Activated T-helper 1 cell treated with anti-CD3 and anti-CD28 coated beads, Interleukin-12 subunit alpha, Interleukin-12 subunit beta, Interleukin-2, Interleukin-4 antibody, amounts not matched to agents 30 ng/mL and 10 ng/mL and 1 ng/mL, durations not matched to agents 14 hours and 24 hours and 36 hours (primary cell): ENCODE results near the gene WDR88. TPM values are rescaled to one million over a fixed set of nuclear protein-coding genes. Genes with fewer than 3 reads are reported as not detected.

Experiments
- DNase-seq: peaks from one replicate; pipeline ENCODE4 v3.0.0; 2021; ENCODE audit warnings: low spot score
- H3K27ac Mint-ChIP-seq: one replicate; pipeline ENCODE4 v1.8.0; 2021; ENCODE audit warnings: mild to moderate bottlenecking, mixed read lengths
- H3K27me3 Mint-ChIP-seq: one replicate; pipeline ENCODE4 v1.8.0; 2022; ENCODE audit warnings: mild to moderate bottlenecking, moderate library complexity, mixed read lengths; ENCODE audit not compliant: insufficient read depth
- H3K36me3 Mint-ChIP-seq: one replicate; pipeline ENCODE4 v1.8.0; 2021; ENCODE audit warnings: low read depth, mixed read lengths
- H3K4me1 Mint-ChIP-seq: one replicate; pipeline ENCODE4 v1.8.0; 2021; ENCODE audit warnings: low read depth, mixed read lengths
- H3K4me3 Mint-ChIP-seq: one replicate; pipeline ENCODE4 v1.8.0; 2021; ENCODE audit warnings: mild to moderate bottlenecking, moderate library complexity, mixed read lengths
- H3K9me3 Mint-ChIP-seq: one replicate; pipeline ENCODE4 v1.8.0; 2021; ENCODE audit warnings: mixed read lengths
- intact Hi-C: fragments of 100-400 bp; cut with micrococcal nuclease; formaldehyde crosslinking; loops from one replicate; pipeline ENCODE4 v1.15.1; 2024
- total RNA-seq: library from RNA; stranded (reverse); gene quantifications from 2 replicates; pipeline ENCODE4 v1.2.3, GENCODE V29; 2022

The WDR88 gene
- total RNA-seq, 1 donor from 2014 or later: not detected

DNA sequence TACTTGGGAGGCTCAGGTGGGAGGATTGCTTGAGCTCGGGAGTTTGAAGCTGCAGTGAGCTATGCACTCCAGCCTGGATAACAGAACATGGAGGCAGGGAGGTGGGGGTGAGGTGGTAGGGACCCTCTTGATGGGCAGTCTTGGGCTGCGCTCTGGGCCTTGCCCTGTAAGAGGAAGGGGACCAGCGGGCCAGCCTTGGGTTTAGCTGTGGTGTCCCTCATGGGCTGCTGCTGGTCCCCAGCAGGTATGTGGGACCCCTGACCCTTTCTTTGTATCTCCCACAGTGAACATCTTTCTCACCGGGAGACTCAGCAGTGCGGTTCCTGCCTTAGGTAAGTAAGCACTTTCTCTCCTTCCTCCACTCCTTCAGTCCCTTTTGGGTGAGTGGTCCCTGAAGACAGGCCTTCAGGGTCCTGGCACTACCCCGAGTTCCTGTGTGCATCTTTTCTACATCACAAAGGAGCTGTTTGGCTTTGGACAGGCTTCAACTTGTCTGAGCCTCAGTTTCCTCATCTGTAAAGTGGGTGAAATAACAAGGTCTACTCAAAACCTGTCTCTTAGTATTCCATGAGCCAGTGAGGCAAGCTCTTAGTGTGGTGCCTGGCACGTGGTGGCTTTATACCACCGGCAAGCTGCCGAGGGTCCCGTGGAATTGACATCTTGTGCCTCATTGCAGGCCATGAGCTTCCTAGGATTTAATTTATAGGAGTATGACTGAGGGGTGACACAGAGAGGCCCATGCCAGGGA is 64.7 kb downstream of the WDR88 start:
- no peaks in the 10 kb centered on the region for H3K36me3 Mint-ChIP-seq
- intact Hi-C loops: no loop called here
- H3K4me3 Mint-ChIP-seq: no peak overlapping the region
- no peak for DNase-seq
- peaks cover 39% of the 10 kb centered on the region for H3K27me3 Mint-ChIP-seq
- H3K27ac Mint-ChIP-seq: no peak overlapping the region
- no peaks in the 10 kb centered on the region for H3K9me3 Mint-ChIP-seq
- no peaks in the 10 kb centered on the region for H3K4me1 Mint-ChIP-seq

GRCh38 chr19:33197591-33198000 is 65.7 kb downstream of the WDR88 start:
- Mint-ChIP-seq H3K4me3 (no peak overlapping the region), H3K4me1 (no peaks in the 10 kb centered on the region), H3K27ac (no peak overlapping the region), H3K9me3 (no peaks in the 10 kb centered on the region), H3K36me3 (no peaks in the 10 kb centered on the region), H3K27me3 (peaks cover 30% of the 10 kb centered on the region)
- DNase-seq: no peak
- intact Hi-C loops: no loop called here

GRCh38 chr19:33198169-33198568 is 66.3 kb downstream of the WDR88 start:
- no peak overlapping the region for H3K4me3 Mint-ChIP-seq
- no peaks in the 10 kb centered on the region for H3K9me3 Mint-ChIP-seq
- DNase-seq: no peak
- intact Hi-C loops: no loop called here
- no peaks in the 10 kb centered on the region for H3K36me3 Mint-ChIP-seq
- H3K27me3 Mint-ChIP-seq: peaks cover 24% of the 10 kb centered on the region
- no peak overlapping the region for H3K27ac Mint-ChIP-seq
- H3K4me1 Mint-ChIP-seq: no peaks in the 10 kb centered on the region

- DNase-seq: no peak
- Mint-ChIP-seq H3K27me3 (peaks cover 18% of the 10 kb centered on the region), H3K9me3 (no peaks in the 10 kb centered on the region), H3K4me3 (no peak overlapping the region), H3K36me3 (no peaks in the 10 kb centered on the region), H3K27ac (no peak overlapping the region), H3K4me1 (no peaks in the 10 kb centered on the region)
- intact Hi-C loops: no loop called here
Observed at GRCh38 chr19:33199441-33200265, 67.7 kb downstream of the WDR88 start.

- intact Hi-C loops: no loop called here
- H3K9me3 Mint-ChIP-seq: no peaks in the 10 kb centered on the region
- H3K27ac Mint-ChIP-seq: no peak overlapping the region
- H3K36me3 Mint-ChIP-seq: no peaks in the 10 kb centered on the region
- no peaks in the 10 kb centered on the region for H3K4me1 Mint-ChIP-seq
- no peak for DNase-seq
- H3K27me3 Mint-ChIP-seq: peaks cover 6% of the 10 kb centered on the region
- H3K4me3 Mint-ChIP-seq: no peak overlapping the region
Observed at GRCh38 chr19:33201473-33201872, 69.6 kb downstream of the WDR88 start.

DNA sequence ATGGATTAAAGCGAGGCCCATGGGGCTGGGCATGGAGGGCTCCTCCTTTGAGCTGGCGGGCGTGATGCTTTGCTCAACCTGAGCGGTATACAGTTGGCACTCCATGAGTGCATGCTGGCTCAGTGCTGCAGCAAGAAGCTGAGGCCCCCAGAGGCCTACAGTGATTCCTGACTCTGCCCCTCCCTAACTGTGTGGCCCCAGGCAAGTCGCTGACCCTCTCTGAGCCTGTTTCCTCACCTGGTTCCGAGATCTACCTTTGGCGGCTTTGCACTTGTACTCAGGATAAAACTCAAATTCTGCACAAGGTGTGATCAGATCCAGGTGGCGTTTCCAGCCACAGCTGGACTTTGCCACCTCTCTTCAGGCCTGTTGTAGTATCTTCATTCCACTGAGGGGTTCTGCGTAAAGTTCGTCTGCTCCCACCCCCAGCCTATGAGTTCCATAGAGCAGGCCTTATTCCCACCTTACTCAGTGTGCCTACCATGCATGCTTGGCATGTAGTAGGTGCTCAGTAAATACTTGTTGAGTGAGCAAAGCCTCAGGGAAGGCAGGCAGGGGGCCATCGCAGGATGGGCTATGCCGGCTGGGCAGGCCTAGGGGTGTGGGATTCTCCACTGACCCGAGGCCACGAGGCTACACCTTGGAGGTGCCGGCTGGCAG is 70.1 kb downstream of the WDR88 start:
- Mint-ChIP-seq H3K27me3 (peaks cover 3% of the 10 kb centered on the region), H3K36me3 (no peaks in the 10 kb centered on the region), H3K4me3 (no peak overlapping the region), H3K9me3 (no peaks in the 10 kb centered on the region), H3K4me1 (no peaks in the 10 kb centered on the region), H3K27ac (no peak overlapping the region)
- intact Hi-C loops: no loop called here
- no peak for DNase-seq

GRCh38 chr19:33202546-33203507 is 70.9 kb downstream of the WDR88 start:
- H3K4me1 Mint-ChIP-seq: no peaks in the 10 kb centered on the region
- no peaks in the 10 kb centered on the region for H3K27me3 Mint-ChIP-seq
- intact Hi-C loops: no loop called here
- no peak overlapping the region for H3K4me3 Mint-ChIP-seq
- no peaks in the 10 kb centered on the region for H3K9me3 Mint-ChIP-seq
- H3K27ac Mint-ChIP-seq: no peak overlapping the region
- H3K36me3 Mint-ChIP-seq: no peaks in the 10 kb centered on the region
- DNase-seq: no peak

DNA sequence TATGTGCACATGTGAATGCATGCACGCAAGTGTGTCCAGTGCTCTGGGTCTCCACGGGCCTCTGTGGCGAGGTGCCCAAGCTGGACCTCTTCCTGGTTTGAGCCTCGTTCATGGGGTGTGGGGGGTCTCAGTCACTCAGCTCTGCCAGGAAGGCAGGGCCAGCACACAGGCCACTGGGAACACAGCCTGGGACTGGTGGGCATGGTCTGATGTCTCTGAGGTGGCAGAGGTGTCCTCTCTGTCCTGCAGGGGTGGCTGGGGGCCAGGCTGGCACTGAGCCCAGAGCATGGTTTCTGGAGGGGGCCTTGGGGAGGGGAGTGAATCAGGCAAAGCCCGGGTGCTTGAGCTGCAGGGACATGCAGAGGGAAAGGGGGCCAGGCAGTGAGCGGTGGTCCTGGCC is 71.6 kb downstream of the WDR88 start:
- Mint-ChIP-seq H3K4me1 (no peaks in the 10 kb centered on the region), H3K27me3 (no peaks in the 10 kb centered on the region), H3K27ac (no peak overlapping the region), H3K9me3 (no peaks in the 10 kb centered on the region), H3K4me3 (no peak overlapping the region), H3K36me3 (no peaks in the 10 kb centered on the region)
- DNase-seq: no peak
- intact Hi-C loops: no loop called here

DNA sequence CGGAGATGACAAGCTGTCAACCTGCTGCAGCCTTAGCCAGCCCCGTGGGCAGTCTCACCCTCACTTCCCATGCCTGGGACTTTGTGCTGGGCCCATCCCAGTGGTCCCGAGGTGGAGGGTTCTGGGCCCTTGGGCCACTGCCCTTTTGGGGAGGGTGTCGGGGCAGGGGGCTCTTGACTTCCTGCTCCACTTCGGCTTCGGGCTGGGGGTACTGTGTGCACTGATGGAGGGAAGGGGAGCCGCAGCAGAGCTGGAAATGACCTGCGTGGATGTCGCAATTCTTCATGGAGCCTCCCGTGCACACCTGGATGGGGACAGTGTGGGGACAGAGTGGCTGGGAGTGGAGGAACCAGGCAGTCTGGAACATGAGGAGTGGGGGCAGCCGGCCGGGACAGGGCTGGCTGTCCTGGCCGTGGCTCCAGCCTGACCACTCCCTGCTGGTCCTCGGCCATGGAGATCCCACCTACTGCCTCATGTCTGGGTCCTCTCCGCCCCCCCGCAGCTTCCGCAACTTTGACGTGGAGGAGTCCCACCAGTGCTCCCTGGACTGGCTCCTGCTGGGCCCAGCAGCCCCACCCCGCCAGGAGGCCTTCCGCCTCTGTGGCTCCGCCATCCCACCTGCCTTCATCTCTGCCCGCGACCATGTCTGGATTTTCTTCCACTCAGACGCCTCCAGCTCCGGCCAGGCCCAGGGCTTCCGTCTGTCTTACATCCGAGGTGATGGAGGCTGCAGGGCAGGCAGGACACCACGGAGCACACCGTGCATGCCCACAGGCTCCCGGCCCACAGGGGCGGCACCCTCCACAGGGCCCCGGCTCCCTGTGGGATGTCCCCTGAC is 72.4 kb downstream of the WDR88 start:
- Mint-ChIP-seq H3K9me3 (no peaks in the 10 kb centered on the region), H3K36me3 (no peaks in the 10 kb centered on the region), H3K27ac (no peak overlapping the region), H3K27me3 (no peaks in the 10 kb centered on the region), H3K4me1 (no peaks in the 10 kb centered on the region), H3K4me3 (no peak overlapping the region)
- no peak for DNase-seq
- intact Hi-C loops: no loop called here

DNA sequence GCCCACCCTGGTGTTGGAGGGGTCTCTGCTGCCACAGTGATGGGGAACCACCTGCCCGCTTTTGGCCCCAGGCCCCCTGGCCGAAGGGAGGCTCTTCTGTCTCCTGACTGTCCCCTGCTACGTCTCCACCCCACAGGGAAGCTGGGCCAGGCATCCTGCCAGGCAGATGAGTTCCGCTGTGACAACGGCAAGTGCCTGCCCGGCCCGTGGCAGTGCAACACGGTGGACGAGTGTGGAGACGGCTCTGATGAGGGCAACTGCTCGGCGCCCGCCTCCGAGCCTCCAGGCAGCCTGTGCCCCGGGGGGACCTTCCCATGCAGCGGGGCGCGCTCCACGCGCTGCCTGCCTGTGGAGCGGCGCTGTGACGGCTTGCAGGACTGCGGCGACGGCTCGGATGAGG is 73.2 kb downstream of the WDR88 start:
- Mint-ChIP-seq H3K27ac (no peak overlapping the region), H3K36me3 (no peaks in the 10 kb centered on the region), H3K4me1 (no peaks in the 10 kb centered on the region), H3K4me3 (no peak overlapping the region), H3K27me3 (no peaks in the 10 kb centered on the region), H3K9me3 (no peaks in the 10 kb centered on the region)
- DNase-seq: no peak
- intact Hi-C loops: no loop called here

DNA sequence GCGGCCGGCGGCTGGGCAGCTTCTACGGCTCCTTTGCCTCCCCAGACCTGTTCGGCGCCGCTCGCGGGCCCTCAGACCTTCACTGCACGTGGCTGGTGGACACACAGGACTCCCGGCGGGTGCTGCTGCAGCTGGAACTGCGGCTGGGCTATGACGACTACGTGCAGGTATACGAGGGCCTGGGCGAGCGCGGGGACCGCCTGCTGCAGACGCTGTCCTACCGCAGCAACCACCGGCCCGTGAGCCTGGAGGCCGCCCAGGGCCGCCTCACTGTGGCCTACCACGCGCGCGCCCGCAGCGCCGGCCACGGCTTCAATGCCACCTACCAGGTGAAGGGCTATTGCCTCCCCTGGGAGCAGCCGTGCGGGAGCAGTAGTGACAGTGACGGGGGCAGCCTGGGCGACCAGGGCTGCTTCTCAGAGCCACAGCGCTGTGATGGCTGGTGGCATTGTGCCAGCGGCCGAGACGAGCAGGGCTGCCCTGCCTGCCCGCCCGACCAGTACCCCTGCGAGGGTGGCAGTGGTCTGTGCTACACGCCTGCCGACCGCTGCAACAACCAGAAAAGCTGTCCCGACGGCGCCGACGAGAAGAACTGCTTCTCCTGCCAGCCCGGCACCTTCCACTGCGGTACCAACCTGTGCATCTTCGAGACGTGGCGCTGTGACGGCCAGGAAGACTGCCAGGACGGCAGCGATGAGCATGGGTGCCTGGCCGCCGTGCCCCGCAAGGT is 73.8 kb downstream of the WDR88 start:
- H3K36me3 Mint-ChIP-seq: no peaks in the 10 kb centered on the region
- no peaks in the 10 kb centered on the region for H3K4me1 Mint-ChIP-seq
- no peak overlapping the region for H3K27ac Mint-ChIP-seq
- DNase-seq: no peak
- intact Hi-C loops: no loop called here
- H3K4me3 Mint-ChIP-seq: no peak overlapping the region
- H3K27me3 Mint-ChIP-seq: no peaks in the 10 kb centered on the region
- no peaks in the 10 kb centered on the region for H3K9me3 Mint-ChIP-seq
